Fibroblast of lung (primary cell): ENCODE data around the gene TET2. TPM values are rescaled to one million over a fixed set of nuclear protein-coding genes. Genes with fewer than 3 reads are reported as not detected.

Source experiments
- DNase-seq, 2 donors: peaks; one replicate each; pipeline versions ENCODE4 v3.0.0 to v3.0.0-alpha.2; 2010; ENCODE audit warnings: low read depth in 2 of 2
- H2AFZ ChIP-seq: 2 replicates; pipeline ENCODE4 v1.5.1; 2012; ENCODE audit warnings: low read length, control low read depth, inconsistent platforms
- H3K27ac ChIP-seq: 2 replicates; pipeline ENCODE4 v1.5.1; 2011; ENCODE audit warnings: low read length, control low read depth; ENCODE audit not compliant: insufficient read depth
- H3K27me3 ChIP-seq: 2 replicates; pipeline ENCODE4 v1.5.1; 2011; ENCODE audit warnings: mild to moderate bottlenecking, low read length; ENCODE audit not compliant: control insufficient read depth, insufficient read depth
- H3K36me3 ChIP-seq: 2 replicates; pipeline ENCODE4 v1.5.1; 2011; ENCODE audit warnings: low read length; ENCODE audit not compliant: control insufficient read depth, insufficient read depth
- H3K4me1 ChIP-seq: 2 replicates; pipeline ENCODE4 v1.5.1; 2011; ENCODE audit warnings: low read length; ENCODE audit not compliant: control insufficient read depth, insufficient read depth; ENCODE audit errors: extremely low read depth
- H3K4me2 ChIP-seq: 2 replicates; pipeline ENCODE4 v1.5.1; 2011; ENCODE audit warnings: low read length, control low read depth; ENCODE audit not compliant: insufficient read depth; ENCODE audit errors: extremely low read depth
- H3K4me3 ChIP-seq, 4 experiments: fragments of 200-600 bp in 1 of 4; sonication (generic) in 1 of 4; replicated peaks in 1 of 4; 2 replicates each; pipeline ENCODE4 v1.5.1; 2011 to 2016; ENCODE audit warnings: low read length in 4 of 4, low read depth in 3 of 4, mild to moderate bottlenecking in 3 of 4, control low read depth in 2 of 4, inconsistent platforms in 1 of 4, mixed read lengths in 1 of 4; ENCODE audit not compliant: insufficient read depth in 1 of 4; ENCODE audit errors: control extremely low read depth in 1 of 4
- H3K79me2 ChIP-seq: 2 replicates; pipeline ENCODE4 v1.5.1; 2012; ENCODE audit warnings: mild to moderate bottlenecking, low read length, inconsistent platforms; ENCODE audit not compliant: control insufficient read depth, insufficient read depth
- H3K9ac ChIP-seq: 2 replicates; pipeline ENCODE4 v1.5.1; 2011; ENCODE audit warnings: mild to moderate bottlenecking, low read length, control low read depth; ENCODE audit not compliant: insufficient read depth
- H3K9me3 ChIP-seq: 2 replicates; pipeline ENCODE4 v1.5.1; 2012; ENCODE audit warnings: low read depth, low read length; ENCODE audit not compliant: control insufficient read depth, insufficient read depth
- H4K20me1 ChIP-seq: 2 replicates; pipeline ENCODE4 v1.5.1; 2011; ENCODE audit warnings: low read length; ENCODE audit not compliant: control insufficient read depth, insufficient read depth; ENCODE audit errors: extremely low read depth
- EZH2 ChIP-seq: IDR thresholded peaks from 2 replicates; pipeline ENCODE4 v1.5.1; 2012; ENCODE audit warnings: low read length, control low read depth, mild to moderate bottlenecking; ENCODE audit errors: missing control alignments
- polyA plus RNA-seq, 2 donors: library from polyadenylated mRNA; depleted of rRNA in 1 of 2; stranded (reverse) in 1 of 2; unstranded in 1 of 2; fragments of >200 nt; gene quantifications; 2 replicates each; pipeline ENCODE4 v1.2.1, GENCODE V29; 2011 to 2012; ENCODE audit warnings: missing spikeins in 1 of 2
- total RNA-seq: library from RNA; depleted of rRNA; stranded (reverse); fragments of >200 nt; gene quantifications from 2 replicates; pipeline ENCODE4 v1.2.1, GENCODE V29; 2014
- TF ChIP-seq, protein P1 (sequence below), 2 donors: IDR thresholded peaks in 1 of 2; conservative IDR thresholded peaks in 1 of 2; 1 replicate in 1 of 2; 2 replicates in 1 of 2; pipeline ENCODE4 v1.5.1; 2011 to 2012; ENCODE audit warnings: low read length in 2 of 2, control low read depth in 1 of 2, inconsistent platforms in 1 of 2, low read depth in 1 of 2, mild to moderate bottlenecking in 1 of 2

Gene TET2
- total and polyA plus RNA-seq, 2 donors (not counting 1 experiment from before 2014, with no cell fraction given): 6.9 to 8.3 TPM

GRCh38 chr4:105145156-105145902, 1.3 kb upstream of the TET2 start:
- Histone ChIP-seq H3K36me3 (no peaks in the 10 kb centered on the region), H3K4me2 (peak overlapping the region; percentile 36), H3K27me3 (no peaks in the 10 kb centered on the region), H3K4me3 (peak overlapping the region; percentile 19 to 97 (median 72)), H3K9me3 (no peaks in the 10 kb centered on the region), H3K9ac (no peak overlapping the region), H3K4me1 (no peaks in the 10 kb centered on the region), H3K79me2 (peaks cover 23% of the 10 kb centered on the region), H3K27ac (no peak overlapping the region), H2AFZ (peak overlapping the region; percentile 6), H4K20me1 (no peaks in the 10 kb centered on the region)
- DNase-seq: peak in 1 of 2 donors; percentile 31
- TF ChIP-seq, protein P1, sequence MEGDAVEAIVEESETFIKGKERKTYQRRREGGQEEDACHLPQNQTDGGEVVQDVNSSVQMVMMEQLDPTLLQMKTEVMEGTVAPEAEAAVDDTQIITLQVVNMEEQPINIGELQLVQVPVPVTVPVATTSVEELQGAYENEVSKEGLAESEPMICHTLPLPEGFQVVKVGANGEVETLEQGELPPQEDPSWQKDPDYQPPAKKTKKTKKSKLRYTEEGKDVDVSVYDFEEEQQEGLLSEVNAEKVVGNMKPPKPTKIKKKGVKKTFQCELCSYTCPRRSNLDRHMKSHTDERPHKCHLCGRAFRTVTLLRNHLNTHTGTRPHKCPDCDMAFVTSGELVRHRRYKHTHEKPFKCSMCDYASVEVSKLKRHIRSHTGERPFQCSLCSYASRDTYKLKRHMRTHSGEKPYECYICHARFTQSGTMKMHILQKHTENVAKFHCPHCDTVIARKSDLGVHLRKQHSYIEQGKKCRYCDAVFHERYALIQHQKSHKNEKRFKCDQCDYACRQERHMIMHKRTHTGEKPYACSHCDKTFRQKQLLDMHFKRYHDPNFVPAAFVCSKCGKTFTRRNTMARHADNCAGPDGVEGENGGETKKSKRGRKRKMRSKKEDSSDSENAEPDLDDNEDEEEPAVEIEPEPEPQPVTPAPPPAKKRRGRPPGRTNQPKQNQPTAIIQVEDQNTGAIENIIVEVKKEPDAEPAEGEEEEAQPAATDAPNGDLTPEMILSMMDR (conservative IDR thresholded peaks at IDR 0.05 in 1 of 2, IDR thresholded peaks at IDR 0.05 in 1 of 2; ENCODE audit: low read depth in 1 of 2, low read length in 2 of 2): no peak
- no peak for TF ChIP-seq EZH2

- peaks cover 28% of the 10 kb centered on the region for H3K79me2 ChIP-seq
- peak overlapping the region; percentile 89 for H2AFZ ChIP-seq
- no peak for TF ChIP-seq EZH2
- TF ChIP-seq, protein P1 (conservative IDR thresholded peaks at IDR 0.05 in 1 of 2, IDR thresholded peaks at IDR 0.05 in 1 of 2; ENCODE audit: low read depth in 1 of 2, low read length in 2 of 2): no peak
- H3K36me3 ChIP-seq: no peaks in the 10 kb centered on the region
- H3K9ac ChIP-seq: peak overlapping the region; percentile 84
- no peaks in the 10 kb centered on the region for H3K4me1 ChIP-seq
- H3K4me3 ChIP-seq: peak overlapping the region; percentile 64 to 97 (median 82)
- no peaks in the 10 kb centered on the region for H3K27me3 ChIP-seq
- H4K20me1 ChIP-seq: no peaks in the 10 kb centered on the region
- DNase-seq: peak in 1 of 2 donors; percentile 15
- H3K27ac ChIP-seq: peak overlapping the region; percentile 85
- no peaks in the 10 kb centered on the region for H3K9me3 ChIP-seq
- peak overlapping the region; percentile 36 for H3K4me2 ChIP-seq
Measured at GRCh38 chr4:105145903-105146275, 787 bp upstream of the TET2 start.

GRCh38 chr4:105147016-105147552, 408 bp downstream of the TET2 start:
- Histone ChIP-seq H3K36me3 (no peaks in the 10 kb centered on the region), H3K9ac (peak overlapping the region; percentile 84), H3K27ac (peak overlapping the region; percentile 85), H3K9me3 (no peaks in the 10 kb centered on the region), H2AFZ (peak overlapping the region; percentile 99), H3K79me2 (peaks cover 37% of the 10 kb centered on the region), H3K4me2 (peak overlapping the region; percentile 56), H3K4me1 (no peaks in the 10 kb centered on the region), H3K27me3 (no peaks in the 10 kb centered on the region), H4K20me1 (no peaks in the 10 kb centered on the region), H3K4me3 (peak overlapping the region; percentile 79 to 97 (median 90))
- no peak for DNase-seq
- TF ChIP-seq, protein P1 (conservative IDR thresholded peaks at IDR 0.05 in 1 of 2, IDR thresholded peaks at IDR 0.05 in 1 of 2; ENCODE audit: low read depth in 1 of 2, low read length in 2 of 2): no peak
- TF ChIP-seq EZH2: no peak
